IMR-90 (cell line): ENCODE measurements around the gene NOP14.

Experiments
- BHLHE40 ChIP-seq: fragments of 150-350 bp; IDR thresholded peaks from 2 replicates; pipeline ENCODE4 v1.6.1; 2016; ENCODE audit warnings: mild to moderate bottlenecking, low read depth, low read length
- CTCF ChIP-seq: conservative IDR thresholded peaks from 2 replicates; pipeline ENCODE4 v1.5.1; 2012; ENCODE audit warnings: mild to moderate bottlenecking, low read depth, low read length, improper control_type of control experiment
- ELK1 ChIP-seq: fragments of 150-350 bp; IDR thresholded peaks from 2 replicates; pipeline ENCODE4 v1.6.1; 2016; ENCODE audit warnings: low read depth, mild to moderate bottlenecking, low read length, moderate library complexity, borderline replicate concordance
- FOS ChIP-seq: fragments of 150-350 bp; IDR thresholded peaks from 2 replicates; pipeline ENCODE4 v1.6.1; 2016; ENCODE audit warnings: low read depth, low read length
- MAFK ChIP-seq: IDR thresholded peaks from 2 replicates; pipeline ENCODE4 v1.6.1; 2012; ENCODE audit warnings: low read depth, low read length, improper control_type of control experiment
- MXI1 ChIP-seq: IDR thresholded peaks from 2 replicates; pipeline ENCODE4 v1.6.1; 2012; ENCODE audit warnings: low read depth, mild to moderate bottlenecking, low read length, moderate library complexity, borderline replicate concordance
- POLR2A ChIP-seq: IDR thresholded peaks from 2 replicates; pipeline ENCODE4 v1.6.1; 2012; ENCODE audit warnings: mild to moderate bottlenecking, low read depth, low read length
- RAD21 ChIP-seq: IDR thresholded peaks from 2 replicates; pipeline ENCODE4 v1.6.1; 2012; ENCODE audit warnings: low read length, improper control_type of control experiment
- RCOR1 ChIP-seq: IDR thresholded peaks from 2 replicates; pipeline ENCODE4 v1.6.1; 2012; ENCODE audit warnings: mild to moderate bottlenecking, low read length, improper control_type of control experiment; ENCODE audit not compliant: insufficient replicate concordance
- RFX5 ChIP-seq: IDR thresholded peaks from 2 replicates; pipeline ENCODE4 v1.8.0; 2012; ENCODE audit warnings: low read depth, mild to moderate bottlenecking, low read length, moderate library complexity
- SMC3 ChIP-seq: fragments of 150-350 bp; IDR thresholded peaks from 2 replicates; pipeline ENCODE4 v1.6.1; 2016; ENCODE audit warnings: low read depth, mild to moderate bottlenecking, antibody characterized with exemption, low read length, moderate library complexity
- USF2 ChIP-seq: fragments of 150-350 bp; IDR thresholded peaks from 2 replicates; pipeline ENCODE4 v1.6.1; 2017; ENCODE audit warnings: mild to moderate bottlenecking, antibody characterized with exemption, low read length, low read depth

- TF ChIP-seq POLR2A (no peak), CTCF (no peak), RAD21 (no peak), FOS (no peak), RFX5 (no peak), MAFK (no peak), ELK1 (no peak), SMC3 (no peak), BHLHE40 (no peak), USF2 (no peak), MXI1 (no peak), RCOR1 (no peak)
These were observed 22.7 kb downstream of the NOP14 start for GRCh38 chr4:2940267-2941137.
